HFF-Myc (cell line): Measurements from ENCODE around the gene SYNE1.
A peak's percentile ranks its signal among the peaks of the same experiment; 100 is the strongest.

Experiments
- DNase-seq: peaks from one replicate; pipeline ENCODE4 v3.0.0-alpha.2; 2011; ENCODE audit warnings: low read depth; ENCODE audit errors: extremely low read depth
- H3K4me3 ChIP-seq: replicated peaks from 2 replicates; pipeline ENCODE4 v1.5.1; 2011; ENCODE audit warnings: low read depth, mild to moderate bottlenecking, control low read depth, low read length
- TF ChIP-seq, protein P1 (sequence below): IDR thresholded peaks from 2 replicates; pipeline ENCODE4 v1.5.1; 2012; ENCODE audit warnings: mild to moderate bottlenecking, low read depth, low read length, control low read depth; ENCODE audit errors: missing control alignments

SYNE1 gene

GRCh38 chr6:152124429-152125074, 512.6 kb downstream of the SYNE1 start:
- no peak overlapping the region for H3K4me3 ChIP-seq
- DNase-seq = peak; percentile 38
- TF ChIP-seq, protein P1, sequence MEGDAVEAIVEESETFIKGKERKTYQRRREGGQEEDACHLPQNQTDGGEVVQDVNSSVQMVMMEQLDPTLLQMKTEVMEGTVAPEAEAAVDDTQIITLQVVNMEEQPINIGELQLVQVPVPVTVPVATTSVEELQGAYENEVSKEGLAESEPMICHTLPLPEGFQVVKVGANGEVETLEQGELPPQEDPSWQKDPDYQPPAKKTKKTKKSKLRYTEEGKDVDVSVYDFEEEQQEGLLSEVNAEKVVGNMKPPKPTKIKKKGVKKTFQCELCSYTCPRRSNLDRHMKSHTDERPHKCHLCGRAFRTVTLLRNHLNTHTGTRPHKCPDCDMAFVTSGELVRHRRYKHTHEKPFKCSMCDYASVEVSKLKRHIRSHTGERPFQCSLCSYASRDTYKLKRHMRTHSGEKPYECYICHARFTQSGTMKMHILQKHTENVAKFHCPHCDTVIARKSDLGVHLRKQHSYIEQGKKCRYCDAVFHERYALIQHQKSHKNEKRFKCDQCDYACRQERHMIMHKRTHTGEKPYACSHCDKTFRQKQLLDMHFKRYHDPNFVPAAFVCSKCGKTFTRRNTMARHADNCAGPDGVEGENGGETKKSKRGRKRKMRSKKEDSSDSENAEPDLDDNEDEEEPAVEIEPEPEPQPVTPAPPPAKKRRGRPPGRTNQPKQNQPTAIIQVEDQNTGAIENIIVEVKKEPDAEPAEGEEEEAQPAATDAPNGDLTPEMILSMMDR = peak; percentile 67

GRCh38 chr6:152123076-152123475, 514.1 kb downstream of the SYNE1 start:
- TF ChIP-seq, protein P1 = no peak
- H3K4me3 ChIP-seq = no peak overlapping the region
- DNase-seq = no peak

DNA sequence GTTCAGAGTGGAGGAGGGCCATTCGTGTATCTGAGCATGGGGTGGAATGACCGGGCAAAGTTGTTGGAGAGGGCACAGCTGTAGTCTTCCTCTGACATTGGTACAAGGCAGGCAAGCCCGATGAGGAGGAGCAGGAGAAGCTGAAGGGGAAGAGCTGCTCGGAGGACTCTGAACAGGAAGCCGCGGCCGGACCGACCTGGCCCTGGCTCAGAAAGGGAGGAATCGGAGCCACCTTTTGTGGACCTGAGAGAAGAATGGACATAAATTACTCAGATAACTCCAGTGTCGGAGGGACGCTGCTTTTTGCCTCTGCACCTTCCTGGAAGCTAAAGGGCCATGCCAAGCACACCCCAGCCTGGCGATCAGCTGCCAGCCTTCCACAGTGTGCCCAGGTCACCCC, 514.7 kb downstream of the SYNE1 start:
- TF ChIP-seq, protein P1 = no peak
- DNase-seq = no peak
- no peak overlapping the region for H3K4me3 ChIP-seq

DNA sequence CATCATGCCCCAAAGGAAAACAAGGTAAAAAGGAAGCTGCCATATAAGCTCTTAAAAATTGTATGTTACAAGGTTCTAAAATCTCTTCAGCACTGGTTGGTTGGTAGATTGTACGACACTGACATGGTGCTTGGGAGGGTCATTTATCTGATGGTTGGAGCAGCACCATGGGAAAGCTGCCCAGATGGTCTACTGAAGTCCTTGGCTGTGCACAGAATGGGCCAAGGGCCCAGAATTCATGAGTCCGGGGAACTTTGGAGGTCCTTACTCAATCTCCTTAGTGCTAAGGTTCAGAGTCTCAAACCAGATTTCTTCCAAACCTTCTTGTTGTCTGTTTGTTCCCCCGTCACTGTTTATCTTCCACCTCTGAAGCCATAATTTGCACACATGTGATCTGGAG, 515.3 kb downstream of the SYNE1 start:
- TF ChIP-seq, protein P1 = no peak
- no peak overlapping the region for H3K4me3 ChIP-seq
- DNase-seq = no peak

DNA sequence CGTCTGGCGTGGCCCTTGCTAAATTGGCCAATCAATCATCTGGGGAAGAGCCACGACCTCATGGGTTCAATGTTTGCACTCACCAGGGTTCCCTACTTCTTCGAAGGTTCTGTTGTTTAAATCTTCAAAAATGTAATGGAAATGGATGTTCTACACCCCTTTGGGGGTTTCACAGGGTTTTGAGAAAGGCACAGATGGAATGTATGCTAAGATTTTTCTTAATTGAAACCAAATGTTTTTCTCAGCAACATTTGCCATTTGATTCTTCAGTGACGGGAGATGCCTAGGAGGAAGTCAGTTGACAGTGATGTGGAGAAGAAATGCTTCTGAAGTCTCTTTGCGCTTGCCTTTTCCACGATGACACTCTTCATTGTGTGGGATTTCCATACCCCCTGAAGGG, 517.3 kb downstream of the SYNE1 start:
- DNase-seq = no peak
- TF ChIP-seq, protein P1 = no peak
- no peak overlapping the region for H3K4me3 ChIP-seq

DNA sequence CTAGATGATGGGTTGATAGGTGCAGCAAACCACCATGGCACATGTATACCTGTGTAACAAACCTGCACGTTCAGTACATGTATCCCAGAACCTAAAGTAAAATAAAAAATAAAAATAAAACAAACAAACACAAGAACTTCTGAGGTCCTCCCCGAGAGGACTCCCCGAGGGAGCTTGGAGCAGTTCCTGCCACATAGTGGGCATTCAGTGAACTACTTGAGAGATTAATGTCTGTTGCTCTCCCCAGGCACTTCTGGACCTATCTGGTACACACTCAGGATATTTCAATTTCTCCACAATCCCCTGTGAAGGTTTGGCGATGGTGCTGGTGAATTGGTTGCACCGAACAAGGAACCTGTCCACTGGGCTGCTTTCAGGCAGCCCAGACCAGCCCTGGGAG, 518.5 kb downstream of the SYNE1 start:
- H3K4me3 ChIP-seq = no peak overlapping the region
- no peak for DNase-seq
- TF ChIP-seq, protein P1 = no peak

DNA sequence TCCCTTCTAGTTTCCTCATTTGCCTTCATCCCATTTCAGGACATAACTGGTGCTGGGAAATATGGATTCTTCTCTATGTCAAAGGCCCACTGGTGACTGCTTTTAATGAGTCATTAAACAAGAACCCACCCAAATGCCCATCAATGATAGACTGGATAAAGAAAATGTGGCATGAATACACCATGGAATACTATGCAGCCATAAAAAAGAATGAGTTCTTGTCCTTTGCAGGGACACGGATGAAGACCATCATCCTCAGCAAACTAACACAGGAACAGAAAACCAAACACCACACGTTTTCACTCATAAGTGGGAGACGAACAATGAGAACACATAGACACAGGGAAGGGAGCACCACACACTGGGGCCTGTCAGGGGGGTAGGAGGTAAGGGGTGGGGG, 518.9 kb downstream of the SYNE1 start:
- DNase-seq = no peak
- no peak overlapping the region for H3K4me3 ChIP-seq
- TF ChIP-seq, protein P1 = no peak
